Measurements from ENCODE around the gene VAMP1. TPM values are rescaled to one million over a fixed set of nuclear protein-coding genes. Genes with fewer than 3 reads are reported as not detected.
"Not testable (repeated sequence)": the region's sequence is repeated elsewhere in the genome, so short reads cannot be mapped to it uniquely, and the experiment has no call there.

The VAMP1 gene
- total RNA-seq, 1 experiment from 2014 or later, result 11.2 TPM

- in situ Hi-C loops (cut with HindIII; ENCODE audit: low pct_unique_long_range_greater_than_20kb, low sequenced_read_pairs) (no loop called here), intact Hi-C loops (cut with micrococcal nuclease; ENCODE audit: unreplicated experiment) (no loop called here)
- Histone ChIP-seq H3K36me3 (ENCODE audit: control insufficient read depth, insufficient read depth, low read length) (no peaks in the 10 kb centered on the region), H3K4me3 (ENCODE audit: low read depth in 2 of 2, low read length in 2 of 2) (no peak overlapping the region), H3K27ac (ENCODE audit: low read length) (no peak overlapping the region), H3K9me3 (ENCODE audit: control insufficient read depth, insufficient read depth, low read depth, low read length) (no peaks in the 10 kb centered on the region), H3K4me1 (ENCODE audit: control insufficient read depth, insufficient read depth, low read length) (peaks cover 9% of the 10 kb centered on the region), H3K27me3 (ENCODE audit: control insufficient read depth, insufficient read depth, low read length) (no peaks in the 10 kb centered on the region)
- POLR2A ChIA-PET, result no interaction called here
- CTCF ChIA-PET, result interaction anchor here (0.5 kb wide), 1 partner anchor 1265 kb away, joined by 9 read pairs; no protein-coding TSS in a partner anchor
- no TSS peak for BruUV-seq (replicated peaks)
- ATAC-seq (no peak), DNase-seq (ENCODE audit: low read depth, low spot score) (no peak)
- TF ChIP-seq, protein P1, sequence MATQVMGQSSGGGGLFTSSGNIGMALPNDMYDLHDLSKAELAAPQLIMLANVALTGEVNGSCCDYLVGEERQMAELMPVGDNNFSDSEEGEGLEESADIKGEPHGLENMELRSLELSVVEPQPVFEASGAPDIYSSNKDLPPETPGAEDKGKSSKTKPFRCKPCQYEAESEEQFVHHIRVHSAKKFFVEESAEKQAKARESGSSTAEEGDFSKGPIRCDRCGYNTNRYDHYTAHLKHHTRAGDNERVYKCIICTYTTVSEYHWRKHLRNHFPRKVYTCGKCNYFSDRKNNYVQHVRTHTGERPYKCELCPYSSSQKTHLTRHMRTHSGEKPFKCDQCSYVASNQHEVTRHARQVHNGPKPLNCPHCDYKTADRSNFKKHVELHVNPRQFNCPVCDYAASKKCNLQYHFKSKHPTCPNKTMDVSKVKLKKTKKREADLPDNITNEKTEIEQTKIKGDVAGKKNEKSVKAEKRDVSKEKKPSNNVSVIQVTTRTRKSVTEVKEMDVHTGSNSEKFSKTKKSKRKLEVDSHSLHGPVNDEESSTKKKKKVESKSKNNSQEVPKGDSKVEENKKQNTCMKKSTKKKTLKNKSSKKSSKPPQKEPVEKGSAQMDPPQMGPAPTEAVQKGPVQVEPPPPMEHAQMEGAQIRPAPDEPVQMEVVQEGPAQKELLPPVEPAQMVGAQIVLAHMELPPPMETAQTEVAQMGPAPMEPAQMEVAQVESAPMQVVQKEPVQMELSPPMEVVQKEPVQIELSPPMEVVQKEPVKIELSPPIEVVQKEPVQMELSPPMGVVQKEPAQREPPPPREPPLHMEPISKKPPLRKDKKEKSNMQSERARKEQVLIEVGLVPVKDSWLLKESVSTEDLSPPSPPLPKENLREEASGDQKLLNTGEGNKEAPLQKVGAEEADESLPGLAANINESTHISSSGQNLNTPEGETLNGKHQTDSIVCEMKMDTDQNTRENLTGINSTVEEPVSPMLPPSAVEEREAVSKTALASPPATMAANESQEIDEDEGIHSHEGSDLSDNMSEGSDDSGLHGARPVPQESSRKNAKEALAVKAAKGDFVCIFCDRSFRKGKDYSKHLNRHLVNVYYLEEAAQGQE (IDR thresholded peaks at IDR 0.05; ENCODE audit: insufficient read depth in 1 of 2, low read depth in 2 of 2, low read length in 1 of 2), result no peak
- TF ChIP-seq TCF7L2 (IDR thresholded peaks at IDR 0.05; ENCODE audit: low read depth, low read length), result no peak
- no peak for TF ChIP-seq POLR2AphosphoS5 (IDR thresholded peaks at IDR 0.05; ENCODE audit: low read depth, low read length)
- TF ChIP-seq, protein P2, sequence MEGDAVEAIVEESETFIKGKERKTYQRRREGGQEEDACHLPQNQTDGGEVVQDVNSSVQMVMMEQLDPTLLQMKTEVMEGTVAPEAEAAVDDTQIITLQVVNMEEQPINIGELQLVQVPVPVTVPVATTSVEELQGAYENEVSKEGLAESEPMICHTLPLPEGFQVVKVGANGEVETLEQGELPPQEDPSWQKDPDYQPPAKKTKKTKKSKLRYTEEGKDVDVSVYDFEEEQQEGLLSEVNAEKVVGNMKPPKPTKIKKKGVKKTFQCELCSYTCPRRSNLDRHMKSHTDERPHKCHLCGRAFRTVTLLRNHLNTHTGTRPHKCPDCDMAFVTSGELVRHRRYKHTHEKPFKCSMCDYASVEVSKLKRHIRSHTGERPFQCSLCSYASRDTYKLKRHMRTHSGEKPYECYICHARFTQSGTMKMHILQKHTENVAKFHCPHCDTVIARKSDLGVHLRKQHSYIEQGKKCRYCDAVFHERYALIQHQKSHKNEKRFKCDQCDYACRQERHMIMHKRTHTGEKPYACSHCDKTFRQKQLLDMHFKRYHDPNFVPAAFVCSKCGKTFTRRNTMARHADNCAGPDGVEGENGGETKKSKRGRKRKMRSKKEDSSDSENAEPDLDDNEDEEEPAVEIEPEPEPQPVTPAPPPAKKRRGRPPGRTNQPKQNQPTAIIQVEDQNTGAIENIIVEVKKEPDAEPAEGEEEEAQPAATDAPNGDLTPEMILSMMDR (IDR thresholded peaks at IDR 0.05), result no peak
- TF ChIP-seq SIN3A (IDR thresholded peaks at IDR 0.05; ENCODE audit: borderline replicate concordance, insufficient read depth, low read depth, low read length), result no peak
These were observed 42.2 kb downstream of the VAMP1 start for GRCh38 chr12:6428326-6428725.

- H3K27ac ChIP-seq (ENCODE audit: low read length); H3K4me1 ChIP-seq (ENCODE audit: control insufficient read depth, insufficient read depth, low read length); POLR2A ChIA-PET; BruUV-seq (replicated peaks); H3K36me3 ChIP-seq (ENCODE audit: control insufficient read depth, insufficient read depth, low read length); ATAC-seq; intact Hi-C loops (cut with micrococcal nuclease; ENCODE audit: unreplicated experiment); H3K4me3 ChIP-seq (ENCODE audit: low read depth in 2 of 2, low read length in 2 of 2); in situ Hi-C loops (cut with HindIII; ENCODE audit: low pct_unique_long_range_greater_than_20kb, low sequenced_read_pairs); H3K27me3 ChIP-seq (ENCODE audit: control insufficient read depth, insufficient read depth, low read length); H3K9me3 ChIP-seq (ENCODE audit: control insufficient read depth, insufficient read depth, low read depth, low read length); DNase-seq (ENCODE audit: low read depth, low spot score): not testable (repeated sequence)
- CTCF ChIA-PET, result interaction anchor here (0.5 to 0.6 kb wide), 2 partner anchors 14 to 1265 kb away, joined by 5 to 9 read pairs; no protein-coding TSS in a partner anchor
These were observed 42.7 kb downstream of the VAMP1 start for GRCh38 chr12:6427796-6428195.

DNA sequence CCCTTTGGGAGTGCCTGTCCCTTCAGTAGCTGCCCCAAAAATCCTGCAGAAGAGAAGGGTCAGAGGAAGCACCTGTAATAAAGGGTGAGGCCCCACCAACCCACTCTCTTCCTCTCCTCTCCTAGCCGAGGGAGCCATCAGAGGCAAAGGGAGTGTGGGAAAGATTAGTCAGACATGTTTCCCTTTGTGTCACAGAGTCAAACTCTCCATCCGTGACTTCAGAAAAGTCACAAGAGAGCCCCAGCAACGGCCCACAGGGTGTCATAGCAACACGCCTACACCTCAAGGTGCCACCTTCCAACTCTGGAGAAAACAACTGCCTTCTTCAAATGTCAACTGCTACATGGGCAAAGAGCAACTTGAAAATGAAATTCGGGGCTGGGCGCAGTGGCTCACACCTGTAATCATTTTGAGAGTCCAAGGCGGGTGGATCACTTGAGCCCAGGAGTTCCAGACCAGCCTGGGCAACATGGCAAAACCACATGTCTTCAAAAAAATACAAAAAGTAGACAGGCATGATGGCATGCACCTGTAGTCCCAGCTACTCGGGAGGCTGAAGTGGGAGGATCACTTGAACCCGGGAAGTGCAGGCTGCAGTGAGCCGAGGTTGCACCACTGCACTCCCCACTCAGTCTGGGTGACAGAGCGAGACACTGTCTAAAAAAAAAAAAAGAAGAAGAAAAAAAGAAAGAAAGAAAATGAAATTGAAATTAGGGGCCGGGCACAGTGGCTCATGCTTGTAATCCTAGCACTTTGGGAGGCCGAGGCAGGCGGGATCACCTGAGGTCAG is 43.4 kb downstream of the VAMP1 start:
- intact Hi-C loops (cut with micrococcal nuclease; ENCODE audit: unreplicated experiment), result no loop called here
- Histone ChIP-seq H3K9me3 (ENCODE audit: control insufficient read depth, insufficient read depth, low read depth, low read length) (no peaks in the 10 kb centered on the region), H3K4me1 (ENCODE audit: control insufficient read depth, insufficient read depth, low read length) (peaks cover 9% of the 10 kb centered on the region), H3K36me3 (ENCODE audit: control insufficient read depth, insufficient read depth, low read length) (no peaks in the 10 kb centered on the region), H3K27ac (ENCODE audit: low read length) (no peak overlapping the region), H3K4me3 (ENCODE audit: low read depth in 2 of 2, low read length in 2 of 2) (no peak overlapping the region), H3K27me3 (ENCODE audit: control insufficient read depth, insufficient read depth, low read length) (no peaks in the 10 kb centered on the region)
- ChIA-PET POLR2A (no interaction called here), CTCF (no interaction called here)
- no peak for DNase-seq (ENCODE audit: low read depth, low spot score)
- no peak for ATAC-seq
- in situ Hi-C loops (cut with HindIII; ENCODE audit: low pct_unique_long_range_greater_than_20kb, low sequenced_read_pairs), result no loop called here
- no TSS peak for BruUV-seq (replicated peaks)
- TF ChIP-seq POLR2AphosphoS5 (IDR thresholded peaks at IDR 0.05; ENCODE audit: low read depth, low read length) (no peak), SIN3A (IDR thresholded peaks at IDR 0.05; ENCODE audit: borderline replicate concordance, insufficient read depth, low read depth, low read length) (no peak), TCF7L2 (IDR thresholded peaks at IDR 0.05; ENCODE audit: low read depth, low read length) (no peak)
- TF ChIP-seq, protein P2 (IDR thresholded peaks at IDR 0.05), result no peak
- TF ChIP-seq, protein P1 (IDR thresholded peaks at IDR 0.05; ENCODE audit: insufficient read depth in 1 of 2, low read depth in 2 of 2, low read length in 1 of 2), result no peak

Measured in Panc1 (cell line).